Neural progenitor cell (in vitro differentiated cells): ENCODE measurements around the gene GRSF1.

Experiments
- EZH2 ChIP-seq: fragments of 200-600 bp; sonication (generic); IDR thresholded peaks from 2 replicates; pipeline ENCODE4 v1.6.1; 2017; ENCODE audit warnings: antibody characterized with exemption, mild to moderate bottlenecking, moderate library complexity
- EZH2phosphoT487 ChIP-seq: fragments of 200-600 bp; sonication (generic); IDR thresholded peaks from 2 replicates; pipeline ENCODE4 v1.6.1; 2017; ENCODE audit warnings: antibody characterized with exemption
- TF ChIP-seq, protein P1 (sequence below): fragments of 200-600 bp; sonication (generic); IDR thresholded peaks from 2 replicates; pipeline ENCODE4 v1.5.1; 2017; ENCODE audit warnings: antibody characterized with exemption, mild to moderate bottlenecking

- no peak for TF ChIP-seq EZH2
- TF ChIP-seq, protein P1, sequence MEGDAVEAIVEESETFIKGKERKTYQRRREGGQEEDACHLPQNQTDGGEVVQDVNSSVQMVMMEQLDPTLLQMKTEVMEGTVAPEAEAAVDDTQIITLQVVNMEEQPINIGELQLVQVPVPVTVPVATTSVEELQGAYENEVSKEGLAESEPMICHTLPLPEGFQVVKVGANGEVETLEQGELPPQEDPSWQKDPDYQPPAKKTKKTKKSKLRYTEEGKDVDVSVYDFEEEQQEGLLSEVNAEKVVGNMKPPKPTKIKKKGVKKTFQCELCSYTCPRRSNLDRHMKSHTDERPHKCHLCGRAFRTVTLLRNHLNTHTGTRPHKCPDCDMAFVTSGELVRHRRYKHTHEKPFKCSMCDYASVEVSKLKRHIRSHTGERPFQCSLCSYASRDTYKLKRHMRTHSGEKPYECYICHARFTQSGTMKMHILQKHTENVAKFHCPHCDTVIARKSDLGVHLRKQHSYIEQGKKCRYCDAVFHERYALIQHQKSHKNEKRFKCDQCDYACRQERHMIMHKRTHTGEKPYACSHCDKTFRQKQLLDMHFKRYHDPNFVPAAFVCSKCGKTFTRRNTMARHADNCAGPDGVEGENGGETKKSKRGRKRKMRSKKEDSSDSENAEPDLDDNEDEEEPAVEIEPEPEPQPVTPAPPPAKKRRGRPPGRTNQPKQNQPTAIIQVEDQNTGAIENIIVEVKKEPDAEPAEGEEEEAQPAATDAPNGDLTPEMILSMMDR = no peak
- no peak for TF ChIP-seq EZH2phosphoT487
Measured at GRCh38 chr4:70768301-70768948, 71.3 kb downstream of the GRSF1 start.
